PC-3 (cell line): Measurements from ENCODE around the gene FBXO38. TPM values are rescaled to one million over a fixed set of nuclear protein-coding genes. Genes with fewer than 3 reads are reported as not detected.

Experiments
- ATAC-seq: fragments of 200-7000 bp; cut with Tn5 transposase; 2 replicates; pipeline ENCODE4 v1.9.1; 2020; ENCODE audit warnings: mild to moderate bottlenecking, moderate library complexity
- BruUV-seq: library from RNA; stranded (reverse); fragments of 400-500 nt; replicated peaks from 2 replicates; lab custom pipeline; 2021; lab: Mats Ljungman, UMichigan
- CTCF ChIA-PET: fragments of 300-600 bp; sonication (Branson Sonifier 250); formaldehyde crosslinking; loops from one replicate; lab custom pipeline; 2022; ENCODE audit warnings: antibody characterized with exemption; lab: Charles Lee
- POLR2A ChIA-PET: fragments of 300-600 bp; sonication (Branson Sonifier 250); formaldehyde crosslinking; loops from one replicate; lab custom pipeline; 2022; ENCODE audit warnings: antibody characterized with exemption; ENCODE audit not compliant: unreplicated experiment; lab: Charles Lee
- DNase-seq: peaks from one replicate; pipeline ENCODE4 v3.0.0-alpha.2; 2015
- H2AFZ ChIP-seq: fragments of 300-600 bp; sonication (generic); 2 replicates; pipeline ENCODE4 v1.6.0; 2016; ENCODE audit warnings: antibody characterized with exemption, low read length
- H3F3A ChIP-seq: fragments of 300-600 bp; sonication (generic); one replicate; pipeline ENCODE4 v1.6.0; 2017; ENCODE audit warnings: antibody characterized with exemption, low read length, control low read depth, mild to moderate bottlenecking; ENCODE audit not compliant: unreplicated experiment
- H3K27ac ChIP-seq: fragments of 300-600 bp; sonication (generic); 2 replicates; pipeline ENCODE4 v1.5.1; 2016; ENCODE audit warnings: mild to moderate bottlenecking, low read length
- H3K27me3 ChIP-seq: fragments of 300-600 bp; sonication (generic); 2 replicates; pipeline ENCODE4 v1.6.1; 2016; ENCODE audit warnings: low read length, mixed read lengths
- H3K36me3 ChIP-seq: fragments of 300-600 bp; sonication (generic); 2 replicates; pipeline ENCODE4 v1.6.1; 2016; ENCODE audit warnings: low read depth, mixed run types, low read length, mixed read lengths
- H3K4me1 ChIP-seq: fragments of 300-600 bp; sonication (generic); 2 replicates; pipeline ENCODE4 v1.5.1; 2016; ENCODE audit warnings: low read length; ENCODE audit not compliant: insufficient read depth
- H3K4me2 ChIP-seq: fragments of 300-600 bp; sonication (generic); 2 replicates; pipeline ENCODE4 v1.6.0; 2016; ENCODE audit warnings: low read length
- H3K4me3 ChIP-seq: fragments of 300-600 bp; sonication (generic); 2 replicates; pipeline ENCODE4 v1.5.1; 2016; ENCODE audit warnings: mild to moderate bottlenecking, low read length, mixed read lengths
- H3K79me2 ChIP-seq: fragments of 300-600 bp; sonication (generic); 2 replicates; pipeline ENCODE4 v1.6.1; 2017; ENCODE audit warnings: low read length, mixed read lengths
- H3K9ac ChIP-seq: fragments of 300-600 bp; sonication (generic); 2 replicates; pipeline ENCODE4 v1.6.0; 2016; ENCODE audit warnings: mild to moderate bottlenecking, low read length
- H3K9me2 ChIP-seq: fragments of 300-600 bp; sonication (generic); replicated peaks from 2 replicates; pipeline ENCODE4 v1.6.1; 2016; ENCODE audit warnings: mixed run types, low read length, mixed read lengths
- H3K9me3 ChIP-seq: fragments of 300-600 bp; sonication (generic); 2 replicates; pipeline ENCODE4 v1.6.1; 2016; ENCODE audit warnings: low read length, mixed read lengths
- H4K20me1 ChIP-seq: fragments of 300-600 bp; sonication (generic); 2 replicates; pipeline ENCODE4 v1.6.1; 2016; ENCODE audit warnings: low read length, mixed read lengths
- EZH2 ChIP-seq: fragments of 300-600 bp; sonication (generic); IDR thresholded peaks from one replicate; pipeline ENCODE4 v1.6.1; 2017; ENCODE audit warnings: antibody characterized with exemption, mild to moderate bottlenecking, low read length; ENCODE audit not compliant: unreplicated experiment
- EZH2phosphoT487 ChIP-seq: fragments of 300-600 bp; sonication (generic); IDR thresholded peaks from 2 replicates; pipeline ENCODE4 v1.6.1; 2018; ENCODE audit warnings: mild to moderate bottlenecking, antibody characterized with exemption, low read length, borderline replicate concordance
- intact Hi-C: fragments of 100-400 bp; cut with micrococcal nuclease; formaldehyde crosslinking; loops from 2 replicates; pipeline ENCODE4 v1.9.0; 2023
- total RNA-seq: library from RNA; depleted of rRNA; stranded (reverse); fragments of >200 nt; gene quantifications from 2 replicates; pipeline ENCODE4 v1.2.3, GENCODE V29; 2014
- TF ChIP-seq, protein P1 (sequence below): fragments of 300-600 bp; sonication (generic); conservative IDR thresholded peaks from 2 replicates; pipeline ENCODE4 v1.5.1; 2017; ENCODE audit warnings: antibody characterized with exemption, low read depth, mild to moderate bottlenecking, low read length

Gene FBXO38
- total RNA-seq, 1 experiment from 2014 or later = 42.7 TPM

DNA sequence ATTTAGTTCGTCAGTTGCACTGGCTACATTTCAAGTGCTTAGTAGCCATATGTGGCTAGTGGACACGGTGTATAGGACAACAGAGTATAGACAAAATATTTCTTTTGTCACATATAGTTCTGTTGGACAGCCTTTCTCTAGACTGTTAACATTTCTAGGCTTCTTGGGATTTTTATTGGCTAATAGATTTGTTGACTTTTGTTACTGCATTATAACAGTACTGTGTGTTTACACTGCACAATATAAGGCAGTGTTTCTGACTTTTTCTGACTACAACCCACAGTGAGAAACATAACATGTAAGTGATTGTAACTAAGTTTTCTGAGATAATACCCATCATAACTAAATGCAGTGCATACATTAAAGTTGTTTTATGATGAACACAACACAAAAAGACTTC is 11.3 kb downstream of the FBXO38 start:
- Histone ChIP-seq H3F3A (peaks cover 4% of the 10 kb centered on the region), H3K27ac (no peak overlapping the region), H3K9ac (no peak overlapping the region), H3K9me2 (no peaks in the 10 kb centered on the region), H3K4me1 (peaks cover 37% of the 10 kb centered on the region), H2AFZ (no peak overlapping the region), H4K20me1 (peaks cover 11% of the 10 kb centered on the region; the same call in 1 of the 2 replicates), H3K4me3 (no peak overlapping the region), H3K4me2 (no peak overlapping the region), H3K9me3 (no peaks in the 10 kb centered on the region), H3K36me3 (peaks cover 28% of the 10 kb centered on the region), H3K27me3 (no peaks in the 10 kb centered on the region), H3K79me2 (peaks cover 49% of the 10 kb centered on the region)
- CTCF ChIA-PET = no interaction called here
- ATAC-seq = peak; percentile 52
- TF ChIP-seq EZH2phosphoT487 (no peak), EZH2 (no peak)
- TF ChIP-seq, protein P1, sequence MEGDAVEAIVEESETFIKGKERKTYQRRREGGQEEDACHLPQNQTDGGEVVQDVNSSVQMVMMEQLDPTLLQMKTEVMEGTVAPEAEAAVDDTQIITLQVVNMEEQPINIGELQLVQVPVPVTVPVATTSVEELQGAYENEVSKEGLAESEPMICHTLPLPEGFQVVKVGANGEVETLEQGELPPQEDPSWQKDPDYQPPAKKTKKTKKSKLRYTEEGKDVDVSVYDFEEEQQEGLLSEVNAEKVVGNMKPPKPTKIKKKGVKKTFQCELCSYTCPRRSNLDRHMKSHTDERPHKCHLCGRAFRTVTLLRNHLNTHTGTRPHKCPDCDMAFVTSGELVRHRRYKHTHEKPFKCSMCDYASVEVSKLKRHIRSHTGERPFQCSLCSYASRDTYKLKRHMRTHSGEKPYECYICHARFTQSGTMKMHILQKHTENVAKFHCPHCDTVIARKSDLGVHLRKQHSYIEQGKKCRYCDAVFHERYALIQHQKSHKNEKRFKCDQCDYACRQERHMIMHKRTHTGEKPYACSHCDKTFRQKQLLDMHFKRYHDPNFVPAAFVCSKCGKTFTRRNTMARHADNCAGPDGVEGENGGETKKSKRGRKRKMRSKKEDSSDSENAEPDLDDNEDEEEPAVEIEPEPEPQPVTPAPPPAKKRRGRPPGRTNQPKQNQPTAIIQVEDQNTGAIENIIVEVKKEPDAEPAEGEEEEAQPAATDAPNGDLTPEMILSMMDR = no peak
- POLR2A ChIA-PET = no interaction called here
- BruUV-seq = no TSS peak
- intact Hi-C loops = no loop called here
- DNase-seq = no peak

DNA sequence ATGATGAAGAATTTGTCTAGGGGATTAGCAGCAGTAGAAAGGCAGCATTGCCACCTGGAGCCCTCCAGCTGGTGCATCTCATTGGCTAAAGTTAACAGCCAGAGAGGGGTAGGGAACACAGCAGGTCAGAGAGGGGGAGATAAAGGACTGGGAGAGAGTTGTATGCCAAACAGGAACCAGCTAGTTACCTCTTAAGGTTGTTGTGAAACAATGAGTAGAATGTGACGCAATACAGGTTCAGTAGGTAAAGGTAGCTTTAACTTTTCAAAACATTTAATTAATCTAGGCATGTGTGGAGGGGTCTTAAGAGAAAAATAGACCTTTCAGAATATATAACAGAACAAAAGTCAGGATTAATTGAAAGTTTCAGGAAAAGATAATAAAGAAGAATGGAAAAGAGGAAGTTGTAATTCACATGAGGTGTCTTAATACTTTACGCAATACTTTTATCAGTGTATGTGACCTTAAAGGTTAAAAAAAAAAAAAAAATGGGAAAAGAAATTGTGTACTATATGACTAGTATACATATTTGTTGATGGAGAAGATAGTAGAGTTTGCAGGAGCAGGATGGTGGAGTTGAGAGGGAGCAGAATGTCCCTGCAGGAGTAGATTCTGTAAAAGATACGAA is 14.3 kb downstream of the FBXO38 start:
- peaks cover 21% of the 10 kb centered on the region; the same call in 1 of the 2 replicates for H4K20me1 ChIP-seq
- peak overlapping the region; percentile 1; the same call in 1 of the 2 replicates for H3K4me2 ChIP-seq
- no peaks in the 10 kb centered on the region for H3K9me3 ChIP-seq
- POLR2A ChIA-PET = interaction anchor here (0.6 to 0.7 kb wide), 2 partner anchors 373 to 1026 kb away, joined by 3 to 22 read pairs; no protein-coding TSS in a partner anchor
- H3K4me1 ChIP-seq = peaks cover 59% of the 10 kb centered on the region
- intact Hi-C loops = loop anchor here (1.0 kb wide), 1 partner anchor 59 kb away; no protein-coding TSS in a partner anchor
- ATAC-seq (peak; percentile 24), DNase-seq (peak; percentile 54)
- CTCF ChIA-PET = interaction anchor here (0.6 to 2.0 kb wide), 6 partner anchors 14 to 865 kb away, joined by 3 to 6 read pairs (median 4); partner anchors contain the start of gene FBXO38
- H3K9me2 ChIP-seq = no peaks in the 10 kb centered on the region
- TF ChIP-seq, protein P1 = no peak
- H3K79me2 ChIP-seq = peaks cover 19% of the 10 kb centered on the region
- no peak overlapping the region for H3K9ac ChIP-seq
- peak overlapping the region; percentile 18 for H3K27ac ChIP-seq
- H2AFZ ChIP-seq = no peak overlapping the region
- H3K4me3 ChIP-seq = no peak overlapping the region
- H3F3A ChIP-seq = peaks cover 9% of the 10 kb centered on the region
- no TSS peak for BruUV-seq
- H3K27me3 ChIP-seq = no peaks in the 10 kb centered on the region
- H3K36me3 ChIP-seq = peaks cover 48% of the 10 kb centered on the region

DNA sequence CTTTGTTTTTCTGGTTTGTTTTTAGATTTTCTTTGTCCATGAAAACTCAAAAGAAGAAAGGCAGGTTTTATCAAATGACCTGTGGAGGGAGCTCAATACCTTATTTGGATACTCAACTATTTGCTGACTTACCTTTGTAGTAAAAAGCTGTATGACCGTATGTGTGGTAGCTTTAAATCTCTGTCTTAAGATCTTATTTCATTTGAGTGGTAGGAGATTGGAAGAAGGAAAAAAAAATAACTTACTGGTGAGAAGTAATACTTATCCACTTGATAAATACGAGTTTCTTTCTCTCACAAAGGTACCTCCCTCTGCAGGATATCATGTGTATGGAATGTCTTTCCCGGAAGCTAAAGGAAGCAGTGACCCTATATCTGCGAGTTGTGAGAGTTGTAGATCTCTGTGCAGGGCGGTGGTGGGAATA is 15.0 kb downstream of the FBXO38 start:
- DNase-seq = peak; percentile 54
- peaks cover 54% of the 10 kb centered on the region for H3K36me3 ChIP-seq
- POLR2A ChIA-PET = interaction anchor here (0.7 kb wide), 1 partner anchor 373 kb away, joined by 3 read pairs; no protein-coding TSS in a partner anchor

More for the DNA sequence above, 15.0 kb downstream of the FBXO38 start:
- CTCF ChIA-PET = interaction anchor here (0.6 to 2.0 kb wide), 9 partner anchors 15 to 611 kb away, joined by 3 to 6 read pairs (median 3); partner anchors contain the start of gene FBXO38
- Histone ChIP-seq H3K4me3 (no peak overlapping the region), H3K27me3 (no peaks in the 10 kb centered on the region), H3K79me2 (peaks cover 13% of the 10 kb centered on the region), H3K9ac (no peak overlapping the region), H3K4me2 (peak overlapping the region; percentile 1; the same call in 1 of the 2 replicates), H3K4me1 (peaks cover 58% of the 10 kb centered on the region), H4K20me1 (peaks cover 17% of the 10 kb centered on the region; the same call in 1 of the 2 replicates), H3K27ac (peak overlapping the region; percentile 18), H3K9me3 (no peaks in the 10 kb centered on the region), H3K9me2 (no peaks in the 10 kb centered on the region), H3F3A (peaks cover 9% of the 10 kb centered on the region), H2AFZ (no peak overlapping the region)
- peak; percentile 20; the same call in 1 of the 2 replicates for ATAC-seq
- intact Hi-C loops = loop anchor here (1.0 kb wide), 1 partner anchor 59 kb away; no protein-coding TSS in a partner anchor
- BruUV-seq = no TSS peak
- TF ChIP-seq, protein P1 = peak; percentile 75
- TF ChIP-seq EZH2phosphoT487 = no peak
